GM19043 (cell line): Measurements from ENCODE around the gene CHD1.

ENCODE experiments used
- ATAC-seq: cut with Tn5 transposase; IDR thresholded peaks from one replicate; pipeline ENCODE4 v1.9.1; 2021; ENCODE audit warnings: low read depth; ENCODE audit not compliant: unreplicated experiment

The CHD1 gene

GRCh38 chr5:98905857-98906688 is 22.7 kb downstream of the CHD1 start:
- ATAC-seq, result peak; percentile 51

- ATAC-seq, result no peak
Measured at GRCh38 chr5:98904780-98905179, 24.0 kb downstream of the CHD1 start.

DNA sequence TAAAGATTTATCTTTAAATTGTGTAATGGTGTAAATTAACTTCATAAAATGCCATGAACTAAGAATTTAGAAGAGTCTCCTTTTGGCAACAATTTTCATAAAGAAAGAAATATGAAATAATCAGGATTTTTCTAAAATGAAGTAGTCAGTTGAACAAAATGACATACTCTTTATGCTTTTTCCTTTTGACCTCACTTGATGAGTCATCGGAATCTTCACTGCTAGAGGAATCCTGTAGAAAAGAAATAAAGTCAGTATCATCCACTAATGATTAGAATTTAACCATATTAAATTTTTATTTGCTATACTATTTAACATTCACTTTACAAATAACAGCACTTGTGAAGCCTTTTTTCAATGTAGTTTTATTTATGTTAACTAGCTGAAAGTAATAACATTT is 26.1 kb downstream of the CHD1 start:
- ATAC-seq, result no peak

DNA sequence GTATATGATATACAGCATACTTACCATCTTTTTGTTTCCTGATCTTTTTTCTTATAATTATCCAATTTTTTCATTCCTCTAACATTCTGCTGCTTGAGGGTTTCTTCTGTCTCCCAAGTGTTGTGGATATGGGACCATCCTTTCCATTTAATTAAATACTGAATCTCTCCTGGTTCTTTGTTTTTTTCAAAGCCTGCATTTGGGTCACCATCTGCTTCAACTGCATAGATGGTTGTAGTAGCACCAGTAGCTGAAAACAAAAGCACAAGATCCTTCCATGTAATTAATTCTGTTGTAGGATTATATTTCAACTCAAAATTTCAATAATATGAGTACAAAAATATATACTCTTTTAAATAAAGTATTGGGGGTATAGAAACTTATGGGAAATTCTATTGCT is 29.4 kb downstream of the CHD1 start:
- ATAC-seq, result no peak

GRCh38 chr5:98898743-98899142 is 30.1 kb downstream of the CHD1 start:
- peak; percentile 45 for ATAC-seq

GRCh38 chr5:98891591-98891990 is 37.2 kb downstream of the CHD1 start:
- ATAC-seq, result no peak

GRCh38 chr5:98880598-98880997 is 48.2 kb downstream of the CHD1 start:
- ATAC-seq, result no peak

- no peak for ATAC-seq
Measured at GRCh38 chr5:98880151-98880550, 48.7 kb downstream of the CHD1 start.

GRCh38 chr5:98877600-98877999 is 51.2 kb downstream of the CHD1 start:
- ATAC-seq, result no peak

DNA sequence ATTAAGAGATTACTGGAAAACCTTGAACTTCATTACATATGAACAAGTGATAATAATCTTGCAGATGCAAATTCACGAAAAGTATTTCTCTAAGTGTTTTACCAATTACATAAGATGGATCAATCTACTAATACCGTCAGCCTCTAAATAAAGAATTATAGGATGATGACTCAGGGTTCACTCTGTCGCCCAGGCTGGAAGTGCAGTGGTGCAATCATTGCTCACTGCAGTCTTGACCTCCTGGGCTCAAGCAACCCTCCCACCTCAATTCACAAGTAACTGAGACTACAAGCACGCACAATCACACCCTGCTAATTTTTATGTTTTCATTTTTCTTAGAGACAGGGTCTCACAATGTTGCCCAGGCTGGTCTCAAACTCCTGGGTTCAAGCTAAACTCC is 56.1 kb downstream of the CHD1 start:
- no peak for ATAC-seq

- no peak for ATAC-seq
Measured at GRCh38 chr5:98865690-98866089, 63.1 kb downstream of the CHD1 start.

DNA sequence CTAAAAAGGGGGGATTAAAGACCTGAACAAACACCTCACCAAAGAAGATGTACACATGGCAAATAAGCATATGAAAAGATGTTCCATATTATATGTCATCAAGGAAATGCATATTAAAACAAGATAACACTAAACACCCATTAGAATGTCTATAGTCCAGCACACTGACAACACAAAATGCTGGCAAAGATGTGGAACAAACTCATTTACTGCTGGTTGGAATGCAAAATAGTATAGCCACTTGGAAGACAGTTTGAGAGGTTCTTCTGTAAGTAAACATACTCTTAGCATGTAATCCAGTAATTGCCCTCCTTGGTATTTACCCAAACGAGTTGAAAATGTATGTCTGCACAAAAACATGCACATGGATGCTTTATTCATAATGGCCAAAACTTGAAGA is 81.8 kb downstream of the CHD1 start:
- no peak for ATAC-seq

DNA sequence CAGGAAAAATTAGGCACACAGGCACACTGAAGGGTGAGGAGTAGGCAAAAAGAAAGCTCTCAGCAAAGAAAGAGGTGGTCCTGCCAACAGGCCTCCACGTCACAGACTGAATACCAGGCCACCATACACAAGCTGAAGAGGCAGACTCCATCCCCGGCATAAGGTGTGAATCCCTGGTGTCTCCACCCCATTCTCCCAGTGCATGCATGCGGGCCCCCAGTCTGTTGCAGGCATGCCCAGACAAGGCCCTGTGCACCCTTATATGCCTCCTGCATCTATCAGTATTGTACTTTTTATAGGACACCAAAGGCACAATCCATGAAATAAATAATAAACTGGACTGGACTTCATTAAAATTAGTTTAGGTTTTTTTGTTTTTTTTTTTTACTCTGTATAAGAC is 82.3 kb downstream of the CHD1 start:
- no peak for ATAC-seq

GRCh38 chr5:98845878-98846277 is 82.9 kb downstream of the CHD1 start:
- no peak for ATAC-seq

GRCh38 chr5:98844865-98845264 is 83.9 kb downstream of the CHD1 start:
- no peak for ATAC-seq

GRCh38 chr5:98843481-98843880 is 85.3 kb downstream of the CHD1 start:
- no peak for ATAC-seq

DNA sequence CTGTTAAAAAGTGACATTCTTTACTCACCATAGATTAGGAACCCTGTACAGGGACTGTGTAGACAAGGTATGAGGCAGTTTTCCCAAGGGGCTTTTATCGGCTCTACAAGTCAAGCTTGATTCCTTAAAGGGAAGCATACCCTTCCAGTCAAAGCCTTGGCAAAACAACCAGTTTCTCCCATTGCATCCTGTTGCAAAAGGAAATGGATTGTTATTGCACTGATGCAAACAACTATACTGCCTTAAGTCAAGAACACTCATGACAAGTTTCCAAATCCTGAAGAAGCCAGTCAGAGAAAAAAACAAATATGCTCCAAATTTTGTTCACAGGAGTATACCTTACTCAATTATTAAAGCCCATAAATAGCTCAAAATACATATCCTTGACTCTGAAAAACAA is 87.9 kb downstream of the CHD1 start:
- no peak for ATAC-seq

- ATAC-seq, result peak; percentile 69
Measured at GRCh38 chr5:98839469-98840383, 89.1 kb downstream of the CHD1 start.

- ATAC-seq, result no peak
Measured at GRCh38 chr5:98836175-98836574, 92.6 kb downstream of the CHD1 start.

DNA sequence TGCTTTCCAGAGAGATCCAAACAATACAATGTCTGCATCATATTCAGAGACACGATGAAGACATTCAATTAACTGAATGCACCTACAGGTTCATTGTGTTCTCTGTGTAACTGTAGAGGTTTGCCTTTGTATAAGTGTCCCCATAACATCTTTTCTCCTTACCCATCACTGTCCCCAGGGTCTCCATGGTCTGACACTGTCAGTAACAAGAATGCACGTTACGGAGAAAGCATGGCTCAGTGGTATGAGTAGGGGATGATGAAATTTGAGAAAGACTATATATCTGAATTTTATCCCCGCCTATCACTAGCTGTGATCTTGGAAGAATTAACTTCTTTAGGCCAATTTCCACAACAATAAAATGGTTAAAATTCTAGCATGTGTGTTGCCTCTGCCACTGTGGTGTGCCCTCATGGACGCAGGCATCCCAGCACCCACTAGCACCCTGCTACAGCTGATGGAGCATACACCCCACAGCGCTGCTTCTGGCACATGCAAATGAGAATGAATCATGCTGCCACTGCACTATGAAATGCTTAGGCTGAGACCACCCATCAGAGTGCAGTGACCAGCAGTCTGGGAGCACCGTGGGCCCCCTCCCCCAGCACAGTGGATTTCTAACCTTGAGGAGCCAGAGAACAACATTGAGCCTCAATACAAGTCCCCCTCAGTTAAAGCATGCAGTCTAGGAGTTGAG is 101.1 kb downstream of the CHD1 start:
- no peak for ATAC-seq

DNA sequence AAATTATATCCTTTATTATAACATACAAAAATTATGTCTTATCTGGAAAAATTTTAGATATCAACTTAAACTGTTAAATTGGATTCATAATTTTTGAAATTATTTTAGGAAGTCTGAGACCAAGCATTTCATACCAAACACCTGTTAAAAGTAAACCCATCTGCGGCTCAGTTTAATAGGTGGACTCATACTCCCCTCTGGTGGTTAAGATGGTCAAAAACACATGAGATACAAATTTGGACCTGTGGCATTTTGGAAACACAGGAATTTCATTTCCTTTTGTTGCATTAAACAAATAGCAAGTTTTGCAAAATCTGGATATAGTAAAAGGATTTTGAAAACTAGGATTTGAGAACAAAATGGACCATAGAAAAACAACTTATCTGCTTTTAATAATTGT is 101.6 kb downstream of the CHD1 start:
- peak; percentile 66 for ATAC-seq
